Astrocyte of the cerebellum (primary cell): Measurements from ENCODE around the gene PEPD.

Source experiments
- DNase-seq: peaks from one replicate; pipeline ENCODE4 v3.0.0-alpha.2; 2011; ENCODE audit warnings: low read depth
- H3K4me3 ChIP-seq: 2 replicates; pipeline ENCODE4 v1.5.1; 2011; ENCODE audit warnings: mild to moderate bottlenecking, low read depth, low read length, moderate library complexity
- in situ Hi-C: cut with HindIII; loops from 2 replicates; pipeline ENCODE4 v1.10.0; 2017; ENCODE audit warnings: low sequenced_read_pairs
- TF ChIP-seq, protein P1 (sequence below): IDR thresholded peaks from 2 replicates; pipeline ENCODE4 v1.5.1; 2012; ENCODE audit warnings: low read length, low read depth, moderate library complexity, mild to moderate bottlenecking; ENCODE audit errors: missing control alignments

The PEPD gene

DNA sequence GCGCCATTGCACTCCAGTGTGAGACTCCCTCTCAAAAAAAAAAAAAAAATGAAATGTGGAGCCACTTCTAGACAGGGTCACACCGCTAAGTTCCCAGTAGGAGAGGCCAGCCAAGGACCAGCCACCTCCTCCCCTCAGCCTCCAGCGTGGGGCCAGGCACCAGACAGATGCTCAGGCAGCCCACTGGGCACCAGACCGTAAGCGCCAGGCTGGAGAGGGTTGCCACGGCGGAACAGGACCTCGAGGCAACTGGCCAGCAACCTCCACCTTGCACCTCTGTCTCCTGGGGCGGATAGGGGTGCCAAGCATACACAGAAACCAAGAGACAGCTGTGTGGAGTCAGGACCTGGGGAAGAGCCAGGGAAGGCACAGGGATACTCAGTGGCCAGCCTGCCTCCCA is 3.7 kb downstream of the PEPD start:
- TF ChIP-seq, protein P1, sequence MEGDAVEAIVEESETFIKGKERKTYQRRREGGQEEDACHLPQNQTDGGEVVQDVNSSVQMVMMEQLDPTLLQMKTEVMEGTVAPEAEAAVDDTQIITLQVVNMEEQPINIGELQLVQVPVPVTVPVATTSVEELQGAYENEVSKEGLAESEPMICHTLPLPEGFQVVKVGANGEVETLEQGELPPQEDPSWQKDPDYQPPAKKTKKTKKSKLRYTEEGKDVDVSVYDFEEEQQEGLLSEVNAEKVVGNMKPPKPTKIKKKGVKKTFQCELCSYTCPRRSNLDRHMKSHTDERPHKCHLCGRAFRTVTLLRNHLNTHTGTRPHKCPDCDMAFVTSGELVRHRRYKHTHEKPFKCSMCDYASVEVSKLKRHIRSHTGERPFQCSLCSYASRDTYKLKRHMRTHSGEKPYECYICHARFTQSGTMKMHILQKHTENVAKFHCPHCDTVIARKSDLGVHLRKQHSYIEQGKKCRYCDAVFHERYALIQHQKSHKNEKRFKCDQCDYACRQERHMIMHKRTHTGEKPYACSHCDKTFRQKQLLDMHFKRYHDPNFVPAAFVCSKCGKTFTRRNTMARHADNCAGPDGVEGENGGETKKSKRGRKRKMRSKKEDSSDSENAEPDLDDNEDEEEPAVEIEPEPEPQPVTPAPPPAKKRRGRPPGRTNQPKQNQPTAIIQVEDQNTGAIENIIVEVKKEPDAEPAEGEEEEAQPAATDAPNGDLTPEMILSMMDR = no peak
- in situ Hi-C loops = no loop called here
- no peak overlapping the region for H3K4me3 ChIP-seq
- DNase-seq = no peak

DNA sequence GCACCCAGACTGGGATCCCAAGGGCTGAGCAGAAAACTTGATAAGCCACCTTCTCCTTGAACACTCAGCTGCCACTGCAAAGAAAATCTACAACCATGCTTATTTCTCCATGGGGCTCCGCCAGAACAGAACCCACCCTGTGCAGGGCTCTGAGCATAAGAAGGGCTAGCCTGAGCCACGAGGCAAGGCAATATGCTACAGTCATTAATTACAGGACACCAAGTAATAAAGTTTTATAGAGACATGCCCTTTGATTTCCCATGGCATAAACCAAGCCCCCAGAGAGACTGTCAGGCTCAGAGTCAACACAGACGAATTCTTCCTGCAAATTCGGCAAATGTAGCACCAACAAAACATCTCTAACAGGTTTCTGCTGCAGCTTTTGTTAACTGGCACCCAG is 5.7 kb downstream of the PEPD start:
- no peak for DNase-seq
- in situ Hi-C loops = no loop called here
- no peak overlapping the region for H3K4me3 ChIP-seq
- TF ChIP-seq, protein P1 = no peak

- H3K4me3 ChIP-seq = no peak overlapping the region
- DNase-seq = no peak
- TF ChIP-seq, protein P1 = no peak
- in situ Hi-C loops = no loop called here
Measured at GRCh38 chr19:33514885-33515551, 6.6 kb downstream of the PEPD start.

DNA sequence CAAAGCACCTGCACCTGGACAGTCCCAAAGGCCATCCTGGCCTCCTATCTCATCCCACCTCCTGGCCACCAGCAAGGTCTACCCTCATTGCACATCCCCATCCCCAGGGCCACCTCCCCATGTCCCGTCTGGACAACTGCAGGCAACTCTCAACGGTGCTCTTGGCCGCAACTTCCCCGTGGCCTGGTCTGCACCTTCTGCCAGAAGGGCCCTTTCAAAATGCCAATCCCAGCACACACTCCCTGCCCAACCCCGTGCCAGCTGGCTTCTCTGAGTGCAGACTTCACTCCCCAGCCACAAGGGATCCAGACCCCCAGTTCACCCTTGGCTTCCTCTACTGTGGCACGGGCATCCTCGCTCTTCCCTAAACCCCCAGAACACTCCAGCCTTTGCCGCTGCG is 8.2 kb downstream of the PEPD start:
- in situ Hi-C loops = no loop called here
- DNase-seq = no peak
- TF ChIP-seq, protein P1 = no peak
- H3K4me3 ChIP-seq = no peak overlapping the region

DNA sequence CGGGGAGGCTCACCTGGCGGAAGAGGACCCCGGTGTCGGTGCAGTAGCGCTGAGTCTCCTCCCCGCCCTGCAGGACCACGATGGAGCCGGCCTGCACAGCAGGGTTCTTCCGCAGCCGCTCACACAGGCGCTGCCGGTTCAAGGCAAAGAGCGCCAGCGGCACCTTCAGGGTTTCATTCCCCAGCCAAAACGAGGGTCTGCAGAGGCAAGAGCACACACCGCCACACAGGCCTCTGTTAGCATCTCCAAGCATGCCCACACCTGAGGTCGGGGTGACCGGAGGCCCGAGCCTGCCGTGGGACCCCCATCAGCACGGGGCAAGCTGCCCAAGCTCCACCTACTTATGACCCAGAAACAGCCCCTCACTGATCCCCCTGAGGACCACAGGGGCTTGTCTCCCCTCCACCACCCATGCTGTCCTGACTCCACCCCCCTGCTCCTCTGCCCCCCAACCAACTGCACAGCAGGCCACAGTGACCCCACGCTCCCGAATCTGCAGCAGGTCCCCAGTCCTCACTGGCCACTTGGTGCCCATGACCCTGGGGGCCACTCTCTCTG is 8.9 kb downstream of the PEPD start:
- TF ChIP-seq, protein P1 = no peak
- in situ Hi-C loops = no loop called here
- DNase-seq = no peak
- no peak overlapping the region for H3K4me3 ChIP-seq

GRCh38 chr19:33512021-33512420 is 9.6 kb downstream of the PEPD start:
- TF ChIP-seq, protein P1 = no peak
- in situ Hi-C loops = no loop called here
- no peak for DNase-seq
- H3K4me3 ChIP-seq = no peak overlapping the region
